Right cardiac atrium (tissue), 5 donors: ENCODE results near the gene CCDC54. TPM values are rescaled to one million over a fixed set of nuclear protein-coding genes. Genes with fewer than 3 reads are reported as not detected.

ENCODE experiments used
- ATAC-seq, 2 donors: fragments of 200-7000 bp; cut with Tn5 transposase; one replicate each; pipeline versions ENCODE4 v1.8.0 to v1.9.1; 2020; ENCODE audit warnings: moderate library complexity in 2 of 2, mild to moderate bottlenecking in 1 of 2
- DNase-seq, 3 donors: peaks; one replicate each; pipeline ENCODE4 v3.0.0-alpha.2; 2020
- H3K27ac ChIP-seq: one replicate; pipeline ENCODE4 v1.5.1; 2013; ENCODE audit warnings: mild to moderate bottlenecking, low read length, control low read depth, moderate library complexity
- H3K27me3 ChIP-seq: one replicate; pipeline ENCODE4 v1.6.1; 2013; ENCODE audit not compliant: control insufficient read depth, insufficient read depth
- H3K4me1 ChIP-seq: one replicate; pipeline ENCODE4 v1.6.1; 2013; ENCODE audit warnings: low read length; ENCODE audit not compliant: control insufficient read depth, insufficient read depth
- H3K4me3 ChIP-seq: one replicate; pipeline ENCODE4 v1.5.1; 2013; ENCODE audit warnings: low read length, control low read depth
- H3K9me3 ChIP-seq: one replicate; pipeline ENCODE4 v1.6.1; 2013; ENCODE audit warnings: low read length; ENCODE audit not compliant: control insufficient read depth
- WGBS: extraction: QIAGEN DNeasy Blood & Tissue Kit; methylation state at CpG from one replicate; pipeline ENCODE4 v1.1.7; 2013; 5-methylcytosine and 5-hydroxymethylcytosine counted together
- intact Hi-C, 4 donors: fragments of 100-400 bp; cut with DNase I; formaldehyde crosslinking; loops; one replicate each; pipeline versions ENCODE4 v1.11.0 to v1.14.0; 2022 to 2023
- polyA plus RNA-seq: library from polyadenylated mRNA; stranded (reverse); fragments of 200-250 nt; gene quantifications from one replicate; pipeline ENCODE4 v1.2.3, GENCODE V29; 2013
- total RNA-seq, 4 donors: library from RNA; stranded (reverse); fragmentation: NEBNext Ultra II Directional; extraction: Animal tissue kit (Norgen Biotek cat#: 25700); gene quantifications; one replicate each; pipeline ENCODE4 v1.2.1, GENCODE V29; 2021
- donor health status: healthy with polysubstance abuse.
- donor health status: DM: no; HTN: yes; CAD: no.
- donor health status: DM: no; HTN: no; CAD: no.
- donor health status: DM: no; HTN: yes; CAD: no; lungs with severe emphysema.
- donor health status: DM: yes; HTN: yes; CAD: no.

Gene CCDC54
- total and polyA plus RNA-seq, 5 donors = not detected

DNA sequence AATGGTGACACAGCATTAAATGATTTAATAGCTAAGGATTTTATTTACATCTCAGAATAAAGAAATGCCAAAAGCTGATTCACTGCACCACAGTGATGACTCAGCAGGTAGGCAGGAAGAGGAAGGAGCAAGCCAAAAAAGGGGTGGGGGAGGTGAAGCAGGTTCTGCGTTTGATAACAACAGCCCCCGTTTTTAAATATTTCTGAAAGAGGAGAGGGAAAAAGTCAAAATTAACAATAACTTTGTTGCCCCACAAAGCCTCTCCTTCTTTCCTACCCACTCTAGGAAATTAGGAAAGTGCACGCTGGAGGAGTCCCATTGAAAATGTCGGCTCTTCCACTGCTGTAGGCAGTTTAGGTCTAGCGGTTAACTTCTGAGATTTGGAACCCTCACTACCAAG is 9.9 kb upstream of the CCDC54 start:
- intact Hi-C loops = no loop called here
- no peaks in the 10 kb centered on the region for H3K27me3 ChIP-seq
- no peak for ATAC-seq
- no peaks in the 10 kb centered on the region for H3K9me3 ChIP-seq
- H3K27ac ChIP-seq = no peak overlapping the region
- no peaks in the 10 kb centered on the region for H3K4me1 ChIP-seq
- DNase-seq = no peak
- WGBS = 67% methylated on average over 5 of the region's 5 CpGs
- H3K4me3 ChIP-seq = no peak overlapping the region

DNA sequence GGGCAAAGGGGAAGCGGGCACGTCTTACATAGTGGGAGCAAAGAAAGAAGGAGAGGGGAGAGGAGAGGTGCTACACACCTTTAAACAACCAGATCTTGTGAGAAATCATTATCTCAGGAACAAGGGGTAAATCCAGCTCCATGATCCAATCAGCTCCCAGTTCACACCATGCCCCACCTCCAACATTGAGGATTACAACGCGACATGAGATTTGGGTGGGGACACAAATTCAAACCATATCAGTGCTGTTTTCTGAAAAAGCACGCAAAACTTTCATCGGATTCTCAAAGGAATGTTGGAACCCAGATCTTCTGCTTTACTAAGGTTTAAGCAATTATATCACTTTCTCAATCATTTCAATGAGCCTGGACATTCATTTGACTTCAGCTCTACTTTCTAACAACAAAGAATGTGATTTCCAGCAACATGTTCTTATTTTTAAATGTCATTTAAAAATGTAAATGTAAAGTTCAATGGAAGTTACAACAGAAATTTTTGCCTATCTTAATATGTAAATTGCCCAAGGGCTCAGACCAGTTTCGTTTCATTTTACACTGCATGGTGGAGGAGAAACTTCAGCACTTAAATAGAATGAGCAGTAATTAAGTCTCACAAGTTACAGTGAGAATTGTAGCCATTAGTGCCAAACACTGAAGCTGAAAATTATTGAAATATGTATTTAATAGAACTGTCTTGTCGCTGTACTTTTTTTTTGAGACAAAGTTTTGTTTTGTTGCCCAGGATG is 8.4 kb upstream of the CCDC54 start:
- ATAC-seq = no peak
- Histone ChIP-seq H3K4me1 (no peaks in the 10 kb centered on the region), H3K9me3 (no peaks in the 10 kb centered on the region), H3K27me3 (no peaks in the 10 kb centered on the region), H3K27ac (no peak overlapping the region), H3K4me3 (no peak overlapping the region)
- intact Hi-C loops = no loop called here
- WGBS = 90% methylated on average over 8 of the region's 8 CpGs
- DNase-seq = no peak

GRCh38 chr3:107369791-107370190 is 7.4 kb upstream of the CCDC54 start:
- Histone ChIP-seq H3K9me3 (no peaks in the 10 kb centered on the region), H3K27ac (no peak overlapping the region), H3K27me3 (no peaks in the 10 kb centered on the region), H3K4me3 (no peak overlapping the region), H3K4me1 (no peaks in the 10 kb centered on the region)
- DNase-seq (no peak), ATAC-seq (no peak)
- intact Hi-C loops = no loop called here
- 28% methylated on average over 2 of the region's 2 CpGs for WGBS

GRCh38 chr3:107370907-107371306 is 6.3 kb upstream of the CCDC54 start:
- Histone ChIP-seq H3K9me3 (no peaks in the 10 kb centered on the region), H3K4me3 (no peak overlapping the region), H3K27me3 (no peaks in the 10 kb centered on the region), H3K27ac (no peak overlapping the region), H3K4me1 (no peaks in the 10 kb centered on the region)
- 90% methylated on average over 2 of the region's 2 CpGs for WGBS
- intact Hi-C loops = no loop called here
- DNase-seq = no peak
- no peak for ATAC-seq

DNA sequence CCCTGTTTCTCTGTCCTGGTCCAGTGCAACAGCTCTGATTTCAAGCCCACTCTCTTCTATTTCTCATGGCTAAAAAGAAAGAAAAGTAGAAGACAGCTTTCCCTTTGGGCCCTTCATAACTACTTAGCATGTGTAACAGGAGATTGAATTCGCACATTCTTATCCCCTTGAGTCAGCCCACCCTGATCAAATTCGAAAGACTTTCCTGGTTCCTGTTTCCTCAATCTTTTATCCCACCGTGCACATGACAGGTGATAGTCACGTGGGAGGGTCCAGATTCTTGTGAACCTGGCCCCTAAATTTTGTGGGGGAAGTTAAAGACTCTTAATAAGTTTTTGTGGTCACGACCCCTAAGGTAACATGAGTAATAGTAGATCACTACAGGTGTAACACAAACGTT is 4.7 kb upstream of the CCDC54 start:
- H3K27me3 ChIP-seq = no peaks in the 10 kb centered on the region
- no peak overlapping the region for H3K4me3 ChIP-seq
- intact Hi-C loops = no loop called here
- no peak overlapping the region for H3K27ac ChIP-seq
- DNase-seq (no peak), ATAC-seq (no peak)
- WGBS = 74% methylated on average over 6 of the region's 6 CpGs
- no peaks in the 10 kb centered on the region for H3K4me1 ChIP-seq
- H3K9me3 ChIP-seq = no peaks in the 10 kb centered on the region

DNA sequence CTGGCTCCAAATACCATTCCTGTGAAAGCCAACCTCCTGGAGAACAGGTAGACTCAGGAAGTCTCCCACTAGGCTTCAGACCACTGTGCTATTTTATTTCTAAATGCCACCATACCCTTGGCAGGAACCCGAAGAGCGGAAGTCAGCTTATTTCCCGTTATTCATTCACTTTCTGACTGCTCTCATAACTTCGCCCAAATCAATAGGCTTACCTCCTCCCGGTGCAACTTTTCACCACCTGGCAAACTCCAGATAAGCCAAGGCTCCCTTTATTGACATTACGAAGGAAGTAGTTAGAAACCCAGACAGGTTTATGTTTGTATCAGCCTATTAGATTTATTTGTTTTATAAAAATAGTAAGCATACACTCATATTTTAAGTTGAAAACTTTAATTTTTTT is 3.3 kb upstream of the CCDC54 start:
- intact Hi-C loops = no loop called here
- H3K4me1 ChIP-seq = no peaks in the 10 kb centered on the region
- no peak overlapping the region for H3K27ac ChIP-seq
- 68% methylated on average over 6 of the region's 6 CpGs for WGBS
- DNase-seq (no peak), ATAC-seq (no peak)
- H3K27me3 ChIP-seq = no peaks in the 10 kb centered on the region
- no peaks in the 10 kb centered on the region for H3K9me3 ChIP-seq
- no peak overlapping the region for H3K4me3 ChIP-seq

DNA sequence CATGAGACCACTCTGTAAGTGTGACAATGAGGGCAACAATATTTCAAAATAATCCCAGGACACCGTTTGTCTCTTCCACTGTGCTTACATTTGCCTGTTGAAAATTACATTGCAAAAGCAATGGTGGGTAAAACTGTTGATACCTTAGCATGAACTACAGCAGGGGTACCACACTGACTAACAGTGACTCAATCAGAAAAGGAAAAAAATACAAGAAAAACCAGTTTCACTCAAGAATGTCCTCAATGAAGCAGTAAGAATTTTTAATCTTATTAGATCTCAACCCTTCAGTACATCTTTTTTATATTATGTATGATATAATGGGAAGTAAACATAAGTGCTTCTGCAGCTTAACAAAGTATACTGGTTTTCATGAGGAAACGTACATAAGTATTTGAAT is 1.6 kb upstream of the CCDC54 start:
- no peak overlapping the region for H3K4me3 ChIP-seq
- H3K27me3 ChIP-seq = no peaks in the 10 kb centered on the region
- no peaks in the 10 kb centered on the region for H3K9me3 ChIP-seq
- intact Hi-C loops = no loop called here
- 65% methylated on average over 2 of the region's 2 CpGs for WGBS
- DNase-seq (no peak), ATAC-seq (no peak)
- H3K27ac ChIP-seq = no peak overlapping the region
- H3K4me1 ChIP-seq = no peaks in the 10 kb centered on the region

- intact Hi-C loops = no loop called here
- Histone ChIP-seq H3K27ac (no peak overlapping the region), H3K4me3 (no peak overlapping the region), H3K4me1 (no peaks in the 10 kb centered on the region), H3K27me3 (no peaks in the 10 kb centered on the region), H3K9me3 (no peaks in the 10 kb centered on the region)
- 37% methylated on average over 4 of the region's 4 CpGs for WGBS
- ATAC-seq (no peak), DNase-seq (no peak)
These were observed 5.4 kb downstream of the CCDC54 start for GRCh38 chr3:107382631-107383030.

- no peak for ATAC-seq
These were observed 7.2 kb downstream of the CCDC54 start for GRCh38 chr3:107384428-107384827.

DNA sequence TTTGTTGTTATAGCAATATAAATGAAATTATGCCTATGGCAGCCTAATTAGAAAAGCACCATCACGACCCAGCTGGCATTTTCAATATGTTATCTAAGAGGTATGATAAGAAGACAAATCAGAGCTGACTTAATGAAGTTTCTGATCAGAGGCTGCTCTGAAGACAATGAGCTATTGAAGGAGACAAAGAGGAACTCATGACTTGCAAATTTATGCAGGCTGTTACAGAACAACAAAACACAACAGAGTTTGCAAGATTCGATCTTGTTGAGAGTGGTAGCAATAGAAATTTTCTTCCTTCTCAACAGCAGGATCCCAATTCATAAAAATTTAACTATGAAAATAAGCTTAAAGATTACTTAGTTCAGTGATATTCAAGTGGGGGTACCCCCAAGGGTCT is 7.7 kb downstream of the CCDC54 start:
- H3K4me1 ChIP-seq = no peaks in the 10 kb centered on the region
- DNase-seq (no peak), ATAC-seq (no peak)
- WGBS = 58% methylated on average over 2 of the region's 2 CpGs
- no peaks in the 10 kb centered on the region for H3K9me3 ChIP-seq
- intact Hi-C loops = no loop called here
- H3K4me3 ChIP-seq = no peak overlapping the region
- H3K27me3 ChIP-seq = no peaks in the 10 kb centered on the region
- H3K27ac ChIP-seq = no peak overlapping the region

More at GRCh38 chr3:107384428-107384827, 7.2 kb downstream of the CCDC54 start:
- no peaks in the 10 kb centered on the region for H3K27me3 ChIP-seq
- WGBS = 80% methylated on average over 2 of the region's 2 CpGs
- H3K9me3 ChIP-seq = no peaks in the 10 kb centered on the region
- no peak overlapping the region for H3K27ac ChIP-seq
- intact Hi-C loops = no loop called here
- DNase-seq = no peak
- H3K4me3 ChIP-seq = no peak overlapping the region
- H3K4me1 ChIP-seq = no peaks in the 10 kb centered on the region

DNA sequence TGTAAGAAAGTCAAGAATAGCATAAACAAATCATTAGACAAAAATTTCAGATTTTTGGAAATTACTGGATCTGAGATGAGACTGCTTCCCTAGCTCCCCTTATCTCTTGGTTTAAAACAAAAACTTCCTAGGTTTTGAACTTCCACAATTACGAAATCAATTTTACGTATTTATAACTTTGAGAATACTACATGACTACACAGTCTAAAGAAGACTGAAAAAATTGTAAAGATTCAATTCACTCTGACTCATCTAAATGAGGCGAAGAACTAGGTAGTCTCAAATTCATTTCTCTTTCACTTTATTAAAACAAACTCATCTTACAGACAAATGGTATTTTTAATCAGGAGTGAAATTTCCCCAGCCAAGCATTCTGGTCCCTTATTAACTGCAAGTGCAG is 10.3 kb downstream of the CCDC54 start:
- Histone ChIP-seq H3K27ac (no peak overlapping the region), H3K4me3 (no peak overlapping the region), H3K27me3 (no peaks in the 10 kb centered on the region), H3K4me1 (no peaks in the 10 kb centered on the region), H3K9me3 (no peaks in the 10 kb centered on the region)
- WGBS = 91% methylated on average over 3 of the region's 3 CpGs
- no peak for ATAC-seq
- DNase-seq = no peak
- intact Hi-C loops = no loop called here
